Body of pancreas (tissue), 4 donors: ENCODE measurements around the gene CKS1B.

Experiments used
- CTCF ChIP-seq, 7 experiments: fragments of 450-650 bp in 4 of 7; fragments of 200-600 bp in 3 of 7; sonication (generic) in 3 of 7; IDR thresholded peaks; one replicate each; pipeline ENCODE4 v1.5.1; 2016 to 2019; ENCODE audit warnings: antibody characterized with exemption in 7 of 7
- POLR2A ChIP-seq, 3 donors: fragments of 450-650 bp; IDR thresholded peaks; one replicate each; pipeline ENCODE4 v1.6.1; 2016; ENCODE audit warnings: antibody characterized with exemption in 3 of 3, mild to moderate bottlenecking in 2 of 3

- no peak for TF ChIP-seq POLR2A (IDR thresholded peaks at IDR 0.05)
- no peak for TF ChIP-seq CTCF (IDR thresholded peaks at IDR 0.05)
Measured at GRCh38 chr1:154969860-154970452, 4.5 kb upstream of the CKS1B start.
